ENCODE results near the gene NFX1. TPM values are rescaled to one million over a fixed set of nuclear protein-coding genes. Genes with fewer than 3 reads are reported as not detected.
A peak's percentile ranks its signal among the peaks of the same experiment; 100 is the strongest.
"Not testable (repeated sequence)": the region's sequence is repeated elsewhere in the genome, so short reads cannot be mapped to it uniquely, and the experiment has no call there.

Gene NFX1
- total and polyA plus RNA-seq, 5 donors, result 12.3 to 37.6 (median 29.5) TPM

DNA sequence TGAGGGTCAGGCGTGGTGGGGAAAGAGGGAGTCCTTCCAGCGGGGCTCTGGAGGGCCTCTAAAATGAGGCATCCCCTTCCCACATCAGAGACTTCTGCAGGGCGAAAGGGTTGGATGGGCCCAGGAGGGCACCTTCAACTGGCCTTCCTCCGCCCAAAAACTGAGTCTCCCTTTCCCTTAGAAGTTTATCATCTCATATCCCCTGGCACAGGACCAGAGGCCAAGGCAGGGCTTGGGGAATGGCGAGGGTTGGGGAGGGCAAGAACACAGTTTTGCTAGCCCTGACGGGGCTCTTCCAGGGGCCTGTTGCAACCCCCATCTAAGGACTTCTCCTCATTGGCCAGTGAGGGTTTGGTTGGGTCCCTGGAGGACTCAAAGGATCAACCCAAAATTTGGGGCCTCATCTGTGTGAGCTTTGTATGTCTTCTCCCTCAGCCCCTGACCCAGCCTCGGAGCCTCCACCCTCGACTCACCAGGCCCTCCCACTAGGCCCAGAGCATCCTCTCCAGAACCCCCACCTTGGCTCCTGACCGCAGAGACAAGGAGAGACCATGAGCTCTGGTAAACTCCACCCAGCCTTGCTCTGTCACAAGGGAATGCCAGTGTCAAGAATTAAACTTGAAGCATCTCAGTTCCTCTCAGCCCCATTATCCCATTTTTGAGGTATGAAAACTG, 87.9 kb downstream of the NFX1 start:
- H3K9me3 ChIP-seq (ENCODE audit: control insufficient read depth, low read length), result no peaks in the 10 kb centered on the region
- WGBS, result 80% methylated on average over 9 of the region's 9 CpGs
- intact Hi-C loops (cut with DNase I), result loop anchor here in 3 of 4 donors (10.0 kb wide), 2 partner anchors 77 to 87 kb away; no protein-coding TSS in a partner anchor
- H3K27ac ChIP-seq (ENCODE audit: low read length), result no peak overlapping the region
- no peak for DNase-seq
- ATAC-seq, result no peak
- no peaks in the 10 kb centered on the region for H3K27me3 ChIP-seq (ENCODE audit: control insufficient read depth, insufficient read depth)
- no peak overlapping the region for H3K4me3 ChIP-seq (ENCODE audit: low read length)
- H3K4me1 ChIP-seq (ENCODE audit: control insufficient read depth, insufficient read depth, low read length), result no peaks in the 10 kb centered on the region

DNA sequence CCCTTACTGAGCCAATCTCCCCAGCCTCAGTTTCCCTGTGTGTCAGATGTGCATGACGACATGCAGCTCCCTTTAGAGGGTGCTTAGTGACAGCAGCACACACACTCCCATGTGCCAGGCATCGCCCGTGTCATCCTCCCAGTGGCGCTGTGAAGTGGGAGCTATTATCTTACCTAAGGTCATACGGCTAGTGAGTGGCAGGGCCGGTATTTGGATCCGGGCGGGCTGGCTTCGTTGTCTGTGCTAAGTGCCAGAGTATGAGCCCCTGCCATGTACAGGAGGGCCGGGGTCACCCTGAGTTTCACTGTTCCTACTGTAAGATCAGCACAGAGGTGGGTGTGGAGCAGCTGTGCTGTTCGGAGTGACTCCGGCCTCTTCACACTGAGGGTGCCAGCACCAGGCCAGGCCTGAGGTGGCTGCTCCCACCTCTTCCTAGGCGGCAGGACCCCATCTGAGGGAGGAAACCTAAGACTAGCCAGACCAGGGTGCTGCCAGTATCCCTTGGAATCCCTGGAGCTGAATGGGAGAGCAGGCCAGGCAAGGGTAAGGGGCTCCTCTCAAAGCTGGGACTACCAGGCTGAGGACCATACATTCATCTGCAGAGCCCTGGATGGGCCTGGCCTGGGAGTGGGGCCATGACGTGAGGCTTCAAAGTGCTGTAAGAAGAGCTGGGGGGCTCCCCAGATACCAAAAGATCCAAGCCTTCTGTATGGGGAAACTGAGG, 89.5 kb downstream of the NFX1 start:
- intact Hi-C loops (cut with DNase I), result loop anchor here in 3 of 4 donors (10.0 kb wide), 2 partner anchors 75 to 85 kb away; no protein-coding TSS in a partner anchor
- H3K27ac ChIP-seq (ENCODE audit: low read length), result peak overlapping the region; percentile 9
- H3K27me3 ChIP-seq (ENCODE audit: control insufficient read depth, insufficient read depth), result no peaks in the 10 kb centered on the region
- peak; percentile 34 to 40 for ATAC-seq
- DNase-seq, result peak in 2 of 3 donors; percentile 68 to 75
- no peaks in the 10 kb centered on the region for H3K4me1 ChIP-seq (ENCODE audit: control insufficient read depth, insufficient read depth, low read length)
- H3K9me3 ChIP-seq (ENCODE audit: control insufficient read depth, low read length), result no peaks in the 10 kb centered on the region
- H3K4me3 ChIP-seq (ENCODE audit: low read length), result no peak overlapping the region
- WGBS, result 70% methylated on average over 14 of the region's 14 CpGs

DNA sequence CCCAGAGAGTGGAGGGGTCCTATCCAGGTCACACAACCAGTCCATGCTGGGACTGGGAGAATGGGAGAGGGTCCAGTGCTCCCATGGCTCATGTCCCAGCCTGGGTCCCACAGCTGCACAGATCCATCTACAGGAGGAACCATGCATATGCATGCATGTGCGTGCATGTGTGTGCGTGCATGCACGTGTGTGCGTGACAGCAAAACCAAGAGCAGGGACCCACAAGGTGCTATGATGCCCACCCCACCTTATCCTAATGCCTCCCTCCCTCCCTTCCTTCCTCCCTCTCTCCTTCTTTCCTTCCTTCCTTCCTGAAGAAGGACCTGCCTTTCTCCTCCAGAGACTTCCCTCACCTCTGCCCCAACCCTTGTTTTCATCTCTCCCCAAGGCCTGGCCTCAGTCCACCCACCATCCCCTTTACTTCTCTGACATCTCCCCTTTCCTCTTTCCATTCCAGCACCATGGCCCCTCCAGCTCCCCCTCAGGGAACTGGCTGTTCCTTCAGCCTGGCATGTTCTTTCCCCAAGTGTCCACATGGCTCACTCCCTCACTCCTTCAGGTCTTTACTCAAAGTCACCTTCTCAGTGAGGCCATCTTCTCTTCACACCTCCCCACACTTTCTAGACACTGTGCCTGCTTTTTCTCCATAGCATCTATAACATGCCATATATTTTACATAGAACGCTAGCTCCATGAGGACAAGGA, 90.2 kb downstream of the NFX1 start:
- Histone ChIP-seq H3K4me3 (ENCODE audit: low read length) (no peak overlapping the region), H3K27ac (ENCODE audit: low read length) (peak overlapping the region; percentile 2), H3K27me3 (ENCODE audit: control insufficient read depth, insufficient read depth) (no peaks in the 10 kb centered on the region), H3K9me3 (ENCODE audit: control insufficient read depth, low read length) (no peaks in the 10 kb centered on the region), H3K4me1 (ENCODE audit: control insufficient read depth, insufficient read depth, low read length) (no peaks in the 10 kb centered on the region)
- 85% methylated on average over 5 of the region's 5 CpGs for WGBS
- DNase-seq, result peak in 1 of 3 donors; percentile 33
- ATAC-seq, result peak; percentile 8 to 20
- intact Hi-C loops (cut with DNase I), result no loop called here

DNA sequence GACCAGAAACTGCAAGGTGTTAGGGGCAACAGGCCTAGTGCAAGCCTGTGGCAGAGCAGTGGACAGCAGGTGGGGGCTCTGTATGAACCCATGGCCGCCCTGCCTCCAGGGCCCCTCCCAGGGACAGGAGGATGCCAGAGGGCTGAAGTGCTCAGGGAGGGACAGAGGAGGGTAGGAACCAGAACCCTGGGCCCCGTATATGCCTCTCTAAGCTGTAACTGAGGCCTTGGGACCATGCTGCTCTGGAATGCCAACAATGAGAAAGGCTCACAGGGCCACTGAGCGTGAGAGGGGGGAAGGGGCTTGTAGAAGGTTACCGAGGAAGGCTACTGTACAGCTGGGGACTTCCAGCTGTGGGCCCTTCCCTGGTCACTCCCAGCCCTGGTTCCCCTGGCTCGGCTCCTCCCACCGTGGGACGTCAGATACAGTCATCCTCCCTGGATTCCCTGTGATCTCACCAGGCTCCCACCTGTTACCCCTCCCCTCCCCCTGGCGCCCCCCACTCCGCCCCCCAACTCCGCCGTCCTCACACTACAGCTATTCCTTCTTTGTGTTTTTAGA, 91.0 kb downstream of the NFX1 start:
- peak; percentile 49 to 59 for ATAC-seq

DNA sequence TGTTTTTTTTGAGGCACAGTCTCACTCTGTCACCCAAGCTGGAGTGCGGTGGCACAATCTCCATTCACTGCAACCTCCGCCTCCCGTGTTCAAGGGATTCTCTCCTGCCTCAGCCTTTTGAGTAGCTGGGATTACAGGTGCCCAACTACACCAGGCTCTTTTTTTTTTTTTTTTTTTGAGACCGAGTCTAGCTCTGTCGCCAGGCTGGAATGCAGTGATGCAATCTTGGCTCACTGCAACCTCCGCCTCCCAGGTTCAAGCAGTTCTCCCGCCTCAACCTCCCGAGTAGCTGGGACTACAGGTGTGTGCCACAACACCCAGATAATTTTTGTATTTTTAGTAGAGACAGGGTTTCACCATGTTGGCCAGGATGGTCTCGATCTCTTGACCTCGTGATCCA, 92.1 kb downstream of the NFX1 start:
- H3K4me3 ChIP-seq (ENCODE audit: low read length); ATAC-seq; H3K27me3 ChIP-seq (ENCODE audit: control insufficient read depth, insufficient read depth); intact Hi-C loops (cut with DNase I); H3K27ac ChIP-seq (ENCODE audit: low read length); H3K4me1 ChIP-seq (ENCODE audit: control insufficient read depth, insufficient read depth, low read length); H3K9me3 ChIP-seq (ENCODE audit: control insufficient read depth, low read length): not testable (repeated sequence)
- DNase-seq, result peak in 1 of 3 donors; percentile 25
- 75% methylated on average over 10 of the region's 10 CpGs for WGBS

More for the DNA sequence above, 91.0 kb downstream of the NFX1 start:
- WGBS, result 61% methylated on average over 11 of the region's 11 CpGs
- no peaks in the 10 kb centered on the region for H3K4me1 ChIP-seq (ENCODE audit: control insufficient read depth, insufficient read depth, low read length)
- H3K4me3 ChIP-seq (ENCODE audit: low read length), result no peak overlapping the region
- no peaks in the 10 kb centered on the region for H3K9me3 ChIP-seq (ENCODE audit: control insufficient read depth, low read length)
- intact Hi-C loops (cut with DNase I), result no loop called here
- peak in 1 of 3 donors; percentile 59 for DNase-seq
- no peaks in the 10 kb centered on the region for H3K27me3 ChIP-seq (ENCODE audit: control insufficient read depth, insufficient read depth)
- peak overlapping the region; percentile 2 for H3K27ac ChIP-seq (ENCODE audit: low read length)

DNA sequence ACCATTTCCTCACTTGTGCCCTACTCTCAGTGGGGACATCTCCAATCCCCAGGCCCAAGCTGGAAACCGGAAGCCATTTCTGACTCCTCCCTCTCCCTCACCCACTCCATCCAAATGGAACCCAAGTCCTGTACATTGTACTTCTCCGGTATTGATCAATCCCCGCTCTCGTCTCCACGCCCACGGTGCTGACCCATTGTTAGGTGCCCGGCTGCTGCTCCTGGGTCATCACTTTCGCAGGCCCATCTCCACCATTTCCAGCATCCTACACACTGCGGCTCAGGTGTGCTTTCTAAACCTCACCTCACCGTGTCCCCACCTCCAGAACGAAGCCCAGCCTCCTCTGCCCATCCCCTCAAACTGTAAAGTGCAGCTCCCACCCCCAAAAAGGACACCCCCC, 93.1 kb downstream of the NFX1 start:
- DNase-seq; H3K4me1 ChIP-seq (ENCODE audit: control insufficient read depth, insufficient read depth, low read length); intact Hi-C loops (cut with DNase I); H3K4me3 ChIP-seq (ENCODE audit: low read length); H3K9me3 ChIP-seq (ENCODE audit: control insufficient read depth, low read length); H3K27me3 ChIP-seq (ENCODE audit: control insufficient read depth, insufficient read depth); H3K27ac ChIP-seq (ENCODE audit: low read length); ATAC-seq: not testable (repeated sequence)
- WGBS, result 95% methylated on average over 11 of the region's 11 CpGs

DNA sequence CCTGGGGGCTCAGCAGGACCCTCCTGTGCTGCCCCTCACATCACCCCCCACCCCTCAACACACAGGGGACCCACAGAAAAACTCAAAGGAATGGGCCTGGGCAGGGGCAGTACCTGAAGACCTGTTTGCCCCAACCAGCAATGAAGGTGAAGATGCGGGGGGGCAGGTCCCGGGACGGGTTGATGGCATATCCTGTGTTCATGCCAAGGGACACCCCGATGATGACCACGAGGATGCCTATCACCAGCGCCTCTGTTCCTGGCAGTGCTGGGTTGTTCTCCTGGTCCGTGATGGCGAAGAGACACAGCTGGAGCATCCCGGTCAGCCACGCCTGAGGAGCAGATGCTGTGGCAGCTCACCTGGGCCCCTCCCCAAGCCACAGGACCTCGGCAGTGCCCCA, 95.2 kb downstream of the NFX1 start:
- WGBS, result 97% methylated on average over 11 of the region's 11 CpGs
- ATAC-seq; H3K9me3 ChIP-seq (ENCODE audit: control insufficient read depth, low read length); intact Hi-C loops (cut with DNase I); H3K4me1 ChIP-seq (ENCODE audit: control insufficient read depth, insufficient read depth, low read length); H3K27me3 ChIP-seq (ENCODE audit: control insufficient read depth, insufficient read depth); H3K4me3 ChIP-seq (ENCODE audit: low read length); H3K27ac ChIP-seq (ENCODE audit: low read length): not testable (repeated sequence)
- DNase-seq, result peak in 1 of 3 donors; percentile 17

DNA sequence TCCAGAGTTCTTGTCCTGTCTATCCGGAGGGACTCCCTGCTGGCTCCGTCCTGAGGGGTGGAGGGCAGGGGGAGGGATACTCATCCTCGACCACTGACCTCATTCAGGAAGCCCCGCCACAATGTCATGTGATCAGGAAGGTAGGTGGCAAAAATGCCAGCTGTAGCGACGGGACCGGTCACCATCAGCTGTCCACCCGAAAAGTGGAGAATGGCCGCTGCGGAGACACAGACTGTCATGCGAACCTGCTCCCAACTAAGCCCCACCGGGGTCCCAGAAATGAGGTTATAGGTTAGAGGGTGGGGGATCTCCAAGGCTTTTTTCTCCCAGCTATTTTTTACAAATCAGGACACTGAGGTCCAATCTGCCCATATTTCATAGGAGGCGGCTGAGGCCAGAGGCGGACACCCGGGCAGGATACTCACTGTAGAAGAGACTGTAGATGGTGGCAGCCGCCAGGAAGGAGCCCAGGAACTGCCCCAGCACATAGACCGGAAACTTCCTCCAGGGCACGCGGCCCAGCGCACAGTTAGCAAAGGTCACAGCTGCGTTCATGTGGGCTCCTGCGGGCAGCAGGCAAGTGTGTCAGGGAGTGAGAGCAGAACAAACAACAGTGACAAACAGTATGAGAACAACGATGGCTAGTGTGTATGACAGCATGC, 95.8 kb downstream of the NFX1 start:
- H3K4me1 ChIP-seq (ENCODE audit: control insufficient read depth, insufficient read depth, low read length); H3K27ac ChIP-seq (ENCODE audit: low read length); intact Hi-C loops (cut with DNase I); H3K27me3 ChIP-seq (ENCODE audit: control insufficient read depth, insufficient read depth); ATAC-seq; H3K4me3 ChIP-seq (ENCODE audit: low read length); H3K9me3 ChIP-seq (ENCODE audit: control insufficient read depth, low read length): not testable (repeated sequence)
- peak in 1 of 3 donors; percentile 43 for DNase-seq
- WGBS, result 81% methylated on average over 23 of the region's 23 CpGs

DNA sequence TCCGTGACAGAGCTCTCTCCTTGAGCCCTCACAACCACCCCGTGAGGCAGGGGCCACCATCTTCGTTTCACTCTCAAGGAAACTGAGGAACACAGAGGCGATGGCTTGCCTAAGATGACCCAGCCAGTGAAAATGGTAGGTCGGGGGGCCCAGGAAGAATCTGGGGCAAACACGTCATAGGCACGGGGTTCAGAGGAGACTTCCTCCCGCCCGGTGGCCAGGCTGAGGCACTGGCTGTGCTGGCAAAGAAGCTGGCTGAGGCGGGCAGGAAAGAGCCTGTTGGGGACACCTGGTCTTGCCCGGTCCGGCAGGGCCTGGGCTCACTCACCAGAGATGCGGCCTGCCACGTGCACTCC, 96.3 kb downstream of the NFX1 start:
- DNase-seq; H3K27ac ChIP-seq (ENCODE audit: low read length); H3K4me3 ChIP-seq (ENCODE audit: low read length); intact Hi-C loops (cut with DNase I); H3K27me3 ChIP-seq (ENCODE audit: control insufficient read depth, insufficient read depth); H3K4me1 ChIP-seq (ENCODE audit: control insufficient read depth, insufficient read depth, low read length); H3K9me3 ChIP-seq (ENCODE audit: control insufficient read depth, low read length); ATAC-seq: not testable (repeated sequence)
- WGBS, result 90% methylated on average over 14 of the region's 14 CpGs

DNA sequence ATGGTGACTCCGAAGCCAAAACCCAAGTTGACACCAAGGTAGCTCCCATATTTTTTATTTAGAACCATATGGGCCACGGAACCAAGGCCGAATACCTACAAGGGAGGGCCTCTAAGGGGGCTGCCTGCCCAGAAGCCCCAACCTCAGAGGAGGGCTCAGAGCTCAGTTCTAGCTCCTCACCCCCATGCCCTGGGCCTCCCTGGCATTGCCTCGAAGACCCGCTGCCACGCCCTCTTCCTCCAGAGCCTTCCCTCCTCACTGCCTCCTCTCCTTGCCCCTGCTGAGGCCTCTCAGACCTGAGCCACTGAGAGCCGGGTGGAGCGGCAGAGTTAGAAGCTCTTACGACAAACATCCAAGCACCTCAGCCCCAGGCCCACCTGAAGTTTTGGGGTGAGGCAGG, 96.7 kb downstream of the NFX1 start:
- H3K27ac ChIP-seq (ENCODE audit: low read length); H3K9me3 ChIP-seq (ENCODE audit: control insufficient read depth, low read length); H3K27me3 ChIP-seq (ENCODE audit: control insufficient read depth, insufficient read depth); ATAC-seq; H3K4me1 ChIP-seq (ENCODE audit: control insufficient read depth, insufficient read depth, low read length); intact Hi-C loops (cut with DNase I); H3K4me3 ChIP-seq (ENCODE audit: low read length): not testable (repeated sequence)
- DNase-seq, result peak in 1 of 3 donors; percentile 16
- WGBS, result 88% methylated on average over 9 of the region's 9 CpGs
